G401 (cell line): ENCODE data around the gene SRCIN1. TPM values are rescaled to one million over a fixed set of nuclear protein-coding genes. Genes with fewer than 3 reads are reported as not detected.

Experiments
- DNase-seq: peaks from one replicate; pipeline ENCODE4 v3.0.0-alpha.2; 2015; ENCODE audit warnings: low spot score
- in situ Hi-C: cut with HindIII; loops from 2 replicates; pipeline ENCODE4 v1.10.0; 2016; ENCODE audit warnings: low sequenced_read_pairs, mixed read lengths
- total RNA-seq: library from RNA; depleted of rRNA; stranded (reverse); fragments of >200 nt; shearing (Covaris generic); gene quantifications from 2 replicates; pipeline ENCODE4 v1.2.3, GENCODE V29; 2014

SRCIN1 gene
- total RNA-seq, 1 experiment from 2014 or later: 12.4 TPM

GRCh38 chr17:38585918-38586529 lies 19.7 kb downstream of the SRCIN1 start:
- in situ Hi-C loops: no loop called here
- DNase-seq: peak; percentile 88

GRCh38 chr17:38585056-38585917 lies 20.5 kb downstream of the SRCIN1 start:
- peak; percentile 58 for DNase-seq
- in situ Hi-C loops: no loop called here

- peak; percentile 84 for DNase-seq
- in situ Hi-C loops: no loop called here
Observed at GRCh38 chr17:38584350-38584925, 21.3 kb downstream of the SRCIN1 start.

- in situ Hi-C loops: no loop called here
Observed at GRCh38 chr17:38583828-38584349, 21.9 kb downstream of the SRCIN1 start.

GRCh38 chr17:38583176-38583575 lies 22.6 kb downstream of the SRCIN1 start:
- in situ Hi-C loops: no loop called here
- no peak for DNase-seq

More at GRCh38 chr17:38583828-38584349, 21.9 kb downstream of the SRCIN1 start:
- DNase-seq: no peak

GRCh38 chr17:38582069-38582468 lies 23.7 kb downstream of the SRCIN1 start:
- in situ Hi-C loops: no loop called here
- no peak for DNase-seq

- DNase-seq: peak; percentile 64
- in situ Hi-C loops: no loop called here
Observed at GRCh38 chr17:38579934-38580333, 25.8 kb downstream of the SRCIN1 start.

- in situ Hi-C loops: no loop called here
- peak; percentile 81 for DNase-seq
Observed at GRCh38 chr17:38579083-38579480, 26.7 kb downstream of the SRCIN1 start.

- no peak for DNase-seq
- in situ Hi-C loops: no loop called here
Observed at GRCh38 chr17:38578229-38579082, 27.3 kb downstream of the SRCIN1 start.

- in situ Hi-C loops: no loop called here
- no peak for DNase-seq
Observed at GRCh38 chr17:38577645-38578173, 28.0 kb downstream of the SRCIN1 start.

GRCh38 chr17:38577244-38577643 lies 28.5 kb downstream of the SRCIN1 start:
- DNase-seq: peak; percentile 85
- in situ Hi-C loops: no loop called here

- no peak for DNase-seq
- in situ Hi-C loops: no loop called here
Observed at GRCh38 chr17:38575781-38576180, 30.0 kb downstream of the SRCIN1 start.

- DNase-seq: no peak
- in situ Hi-C loops: no loop called here
Observed at GRCh38 chr17:38574712-38575111, 31.0 kb downstream of the SRCIN1 start.

- in situ Hi-C loops: no loop called here
- DNase-seq: peak; percentile 50
Observed at GRCh38 chr17:38572669-38573365, 32.9 kb downstream of the SRCIN1 start.

GRCh38 chr17:38571833-38572668 lies 33.7 kb downstream of the SRCIN1 start:
- in situ Hi-C loops: no loop called here
- no peak for DNase-seq

GRCh38 chr17:38569701-38570512 lies 35.8 kb downstream of the SRCIN1 start:
- DNase-seq: peak; percentile 69
- in situ Hi-C loops: no loop called here
